Endothelial cell of umbilical vein (primary cell): ENCODE data around the gene LSM14B. TPM values are rescaled to one million over a fixed set of nuclear protein-coding genes. Genes with fewer than 3 reads are reported as not detected.

Source experiments
- BruUV-seq: library from RNA; stranded (reverse); fragments of 400-500 nt; replicated peaks from 2 replicates; lab custom pipeline; 2021; lab: Mats Ljungman, UMichigan
- CTCF ChIA-PET: fragments of 300-600, 350-600 bp; sonication (Branson Sonifier 250); formaldehyde crosslinking; loops from one replicate; lab custom pipeline; 2021; ENCODE audit warnings: antibody characterized with exemption, inconsistent platforms; lab: Charles Lee
- POLR2A ChIA-PET: fragments of 300-600, 350-600 bp; sonication (Branson Sonifier 250); formaldehyde crosslinking; loops from one replicate; lab custom pipeline; 2021; ENCODE audit warnings: antibody characterized with exemption, inconsistent platforms; lab: Charles Lee
- DNase-seq: peaks from one replicate; pipeline ENCODE4 v3.0.0-alpha.2; 2011; ENCODE audit warnings: low read depth, low spot score
- FAIRE-seq: peaks from 2 replicates; lab custom pipeline; 2011; peaks lifted over from hg19 to GRCh38; lab: Jason Lieb, UNC
- H2AFZ ChIP-seq: 2 replicates; pipeline ENCODE4 v1.6.0; 2012; ENCODE audit warnings: low read depth, low read length, control low read depth, inconsistent platforms
- H3K27ac ChIP-seq: 2 replicates; pipeline ENCODE4 v1.5.1; 2011; ENCODE audit warnings: low read depth, mild to moderate bottlenecking, control low read depth, low read length, moderate library complexity; ENCODE audit not compliant: insufficient read depth
- H3K27me3 ChIP-seq, 2 experiments: 2 replicates each; pipeline versions ENCODE4 v1.6.0 to v1.6.1; 2011; ENCODE audit warnings: low read length in 2 of 2, mixed read lengths in 1 of 2; ENCODE audit not compliant: control insufficient read depth in 2 of 2, insufficient read depth in 2 of 2
- H3K36me3 ChIP-seq, 2 experiments: 2 replicates in 1 of 2; 3 replicates in 1 of 2; pipeline ENCODE4 v1.5.1; 2011; ENCODE audit warnings: low read length in 2 of 2, mild to moderate bottlenecking in 1 of 2, moderate library complexity in 1 of 2; ENCODE audit not compliant: control insufficient read depth in 2 of 2, insufficient read depth in 2 of 2; ENCODE audit errors: extremely low read depth in 1 of 2
- H3K4me1 ChIP-seq: 3 replicates; pipeline ENCODE4 v1.5.1; 2011; ENCODE audit warnings: mild to moderate bottlenecking, low read length; ENCODE audit not compliant: control insufficient read depth, insufficient read depth; ENCODE audit errors: extremely low read depth
- H3K4me2 ChIP-seq: 2 replicates; pipeline ENCODE4 v1.6.1; 2011; ENCODE audit warnings: low read length, control low read depth, mixed read lengths; ENCODE audit not compliant: insufficient read depth
- H3K4me3 ChIP-seq, 3 experiments: fragments of 200-600 bp in 1 of 3; sonication (generic), shearing (Covaris generic) in 1 of 3; replicated peaks in 1 of 3; 2 replicates each; pipeline ENCODE4 v1.5.1; 2011 to 2016; ENCODE audit warnings: control low read depth in 3 of 3, low read length in 3 of 3, mild to moderate bottlenecking in 2 of 3, inconsistent platforms in 1 of 3, low read depth in 1 of 3, moderate library complexity in 1 of 3; ENCODE audit not compliant: insufficient read depth in 1 of 3
- H3K79me2 ChIP-seq: 2 replicates; pipeline ENCODE4 v1.6.0; 2012; ENCODE audit warnings: low read length, inconsistent platforms; ENCODE audit not compliant: control insufficient read depth, insufficient read depth
- H3K9ac ChIP-seq: replicated peaks from 2 replicates; pipeline ENCODE3; 2011; ENCODE audit warnings: low read length, control low read depth; ENCODE audit not compliant: insufficient read depth; ENCODE audit errors: extremely low read depth
- H3K9me1 ChIP-seq: replicated peaks from 3 replicates; pipeline ENCODE4 v1.6.0; 2011; ENCODE audit warnings: mild to moderate bottlenecking, low read length; ENCODE audit not compliant: control insufficient read depth, insufficient read depth; ENCODE audit errors: extremely low read depth
- H3K9me3 ChIP-seq: replicated peaks from 2 replicates; pipeline ENCODE4 v1.5.1; 2012; ENCODE audit warnings: low read length, inconsistent platforms; ENCODE audit not compliant: control insufficient read depth, insufficient read depth
- H4K20me1 ChIP-seq: replicated peaks from 2 replicates; pipeline ENCODE3; 2011; ENCODE audit warnings: mild to moderate bottlenecking, low read length; ENCODE audit not compliant: control insufficient read depth, insufficient read depth; ENCODE audit errors: extremely low read depth
- EZH2 ChIP-seq: IDR thresholded peaks from 2 replicates; pipeline ENCODE4 v1.6.1; 2012; ENCODE audit warnings: borderline replicate concordance, low read depth, mild to moderate bottlenecking, moderate library complexity, low read length, inconsistent platforms; ENCODE audit not compliant: severe bottlenecking
- FOS ChIP-seq: IDR thresholded peaks from 2 replicates; pipeline ENCODE4 v1.6.1; 2011; ENCODE audit warnings: mild to moderate bottlenecking, low read length, moderate library complexity, borderline replicate concordance; ENCODE audit not compliant: insufficient read depth
- GATA2 ChIP-seq: IDR thresholded peaks from 2 replicates; pipeline ENCODE4 v1.7.0; 2011; ENCODE audit warnings: low read depth, mild to moderate bottlenecking, moderate library complexity, mixed read lengths, low read length; ENCODE audit not compliant: insufficient read length, insufficient read depth
- JUN ChIP-seq: IDR thresholded peaks from 2 replicates; pipeline ENCODE4 v1.6.1; 2011; ENCODE audit warnings: borderline replicate concordance, low read depth; ENCODE audit not compliant: insufficient read length, insufficient read depth
- MYC ChIP-seq: IDR thresholded peaks from one replicate; pipeline ENCODE4 v1.6.1; 2011; ENCODE audit warnings: mild to moderate bottlenecking, low read depth, low read length
- POLR2A ChIP-seq: IDR thresholded peaks from 2 replicates; pipeline ENCODE4 v1.6.1; 2012; ENCODE audit warnings: low read depth, mild to moderate bottlenecking, control low read depth, low read length
- POLR2AphosphoS5 ChIP-seq: IDR thresholded peaks from 2 replicates; pipeline ENCODE4 v1.6.1; 2012; ENCODE audit warnings: low read depth, mild to moderate bottlenecking, control low read depth, low read length, moderate library complexity; ENCODE audit not compliant: insufficient read depth
- dilution Hi-C: fragments of 300-500 bp; cut with MboI; formaldehyde crosslinking; loops from one replicate; pipeline ENCODE4 v1.15.0; 2019; ENCODE audit warnings: low sequenced_read_pairs; ENCODE audit not compliant: extremely low pct_ligation_motif_present
- intact Hi-C: fragments of 100-400 bp; cut with micrococcal nuclease; formaldehyde crosslinking; loops from one replicate; pipeline ENCODE4 v1.10.0; 2022
- polyA plus RNA-seq, 4 experiments: library from polyadenylated mRNA; depleted of rRNA in 3 of 4; stranded (reverse) in 3 of 4; unstranded in 1 of 4; fragments of >200 nt; gene quantifications; 2 replicates each; pipeline versions ENCODE4 v1.2.1 to v1.2.3, GENCODE V29; 2011 to 2012; ENCODE audit warnings: missing spikeins in 1 of 4
- total RNA-seq: library from RNA; stranded (reverse); gene quantifications from 2 replicates; pipeline ENCODE4 v1.2.3, GENCODE V29; 2021
- TF ChIP-seq, protein P1 (sequence below): IDR thresholded peaks from 2 replicates; pipeline ENCODE4 v1.6.1; 2011; ENCODE audit not compliant: insufficient read depth, insufficient read length
- TF ChIP-seq, protein P2 (sequence below), 2 donors: IDR thresholded peaks; 1 replicate in 1 of 2; 2 replicates in 1 of 2; pipeline ENCODE4 v1.5.1; 2011; ENCODE audit warnings: low read length in 2 of 2, mild to moderate bottlenecking in 2 of 2, moderate library complexity in 2 of 2, control low read depth in 1 of 2, inconsistent platforms in 1 of 2, low read depth in 1 of 2; ENCODE audit not compliant: insufficient read depth in 1 of 2; ENCODE audit errors: extremely low read depth in 1 of 2

The LSM14B gene
- total and polyA plus RNA-seq, 2 donors (not counting 3 experiments of a cell fraction or from before 2014, with no cell fraction given) = 32.5 to 34.0 TPM

DNA sequence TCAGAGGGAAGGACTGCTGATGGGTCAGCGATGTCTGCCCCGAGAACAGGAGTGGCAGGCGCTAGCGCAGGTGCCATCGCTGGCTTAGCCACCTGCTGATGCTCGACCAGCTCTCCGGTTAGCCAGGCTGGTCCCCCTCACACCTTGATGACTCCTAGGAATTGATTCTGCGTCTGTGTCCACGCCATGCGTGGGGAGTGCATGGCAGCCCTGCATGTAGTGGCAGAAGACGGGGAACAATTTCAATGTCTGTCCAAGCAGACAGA, 28.0 kb downstream of the LSM14B start:
- Histone ChIP-seq H3K9me3 (no peaks in the 10 kb centered on the region), H4K20me1 (no peaks in the 10 kb centered on the region), H3K9ac (no peak overlapping the region), H3K36me3 (peaks cover 2 to 6% of the 10 kb centered on the region in 2 experiments), H3K4me1 (no peaks in the 10 kb centered on the region), H3K9me1 (no peaks in the 10 kb centered on the region), H3K4me2 (no peak overlapping the region), H2AFZ (no peak overlapping the region), H3K27me3 (no peaks in the 10 kb centered on the region), H3K4me3 (no peak overlapping the region), H3K27ac (no peak overlapping the region), H3K79me2 (peaks cover 86% of the 10 kb centered on the region)
- no peak for FAIRE-seq
- no TSS peak for BruUV-seq
- POLR2A ChIA-PET = interaction anchor here (0.8 kb wide), 1 partner anchor 28 kb away, joined by 3 read pairs; the partner anchor contains the start of gene LSM14B
- intact Hi-C loops = no loop called here
- CTCF ChIA-PET = interaction anchor here (0.7 kb wide), 1 partner anchor 139 kb away, joined by 3 read pairs; no protein-coding TSS in a partner anchor
- TF ChIP-seq GATA2 (no peak), POLR2AphosphoS5 (no peak), POLR2A (no peak), EZH2 (no peak), JUN (no peak), MYC (no peak), FOS (no peak)
- TF ChIP-seq, protein P1, sequence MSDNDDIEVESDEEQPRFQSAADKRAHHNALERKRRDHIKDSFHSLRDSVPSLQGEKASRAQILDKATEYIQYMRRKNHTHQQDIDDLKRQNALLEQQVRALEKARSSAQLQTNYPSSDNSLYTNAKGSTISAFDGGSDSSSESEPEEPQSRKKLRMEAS = no peak
- TF ChIP-seq, protein P2, sequence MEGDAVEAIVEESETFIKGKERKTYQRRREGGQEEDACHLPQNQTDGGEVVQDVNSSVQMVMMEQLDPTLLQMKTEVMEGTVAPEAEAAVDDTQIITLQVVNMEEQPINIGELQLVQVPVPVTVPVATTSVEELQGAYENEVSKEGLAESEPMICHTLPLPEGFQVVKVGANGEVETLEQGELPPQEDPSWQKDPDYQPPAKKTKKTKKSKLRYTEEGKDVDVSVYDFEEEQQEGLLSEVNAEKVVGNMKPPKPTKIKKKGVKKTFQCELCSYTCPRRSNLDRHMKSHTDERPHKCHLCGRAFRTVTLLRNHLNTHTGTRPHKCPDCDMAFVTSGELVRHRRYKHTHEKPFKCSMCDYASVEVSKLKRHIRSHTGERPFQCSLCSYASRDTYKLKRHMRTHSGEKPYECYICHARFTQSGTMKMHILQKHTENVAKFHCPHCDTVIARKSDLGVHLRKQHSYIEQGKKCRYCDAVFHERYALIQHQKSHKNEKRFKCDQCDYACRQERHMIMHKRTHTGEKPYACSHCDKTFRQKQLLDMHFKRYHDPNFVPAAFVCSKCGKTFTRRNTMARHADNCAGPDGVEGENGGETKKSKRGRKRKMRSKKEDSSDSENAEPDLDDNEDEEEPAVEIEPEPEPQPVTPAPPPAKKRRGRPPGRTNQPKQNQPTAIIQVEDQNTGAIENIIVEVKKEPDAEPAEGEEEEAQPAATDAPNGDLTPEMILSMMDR (IDR thresholded peaks at IDR 0.05; ENCODE audit: extremely low read depth in 1 of 2, insufficient read depth in 1 of 2, low read depth in 1 of 2, low read length in 2 of 2) = no peak
- DNase-seq = no peak
- dilution Hi-C loops = no loop called here
